22Rv1 (cell line): Measurements from ENCODE around the gene DUS4L.

Experiments used
- CTCF ChIP-seq: fragments of 450-650 bp; IDR thresholded peaks from 2 replicates; pipeline ENCODE4 v1.5.1; 2017; ENCODE audit warnings: mild to moderate bottlenecking
- ZFX ChIP-seq: fragments of 450-650 bp; IDR thresholded peaks from 2 replicates; pipeline ENCODE4 v1.6.1; 2017; ENCODE audit warnings: antibody characterized with exemption, borderline replicate concordance

GRCh38 chr7:107605218-107605815, 41.5 kb downstream of the DUS4L start:
- TF ChIP-seq CTCF (no peak), ZFX (no peak)
